HG02970 (cell line): Measurements from ENCODE around the gene TMEM47.

Experiments used
- ATAC-seq: cut with Tn5 transposase; IDR thresholded peaks from one replicate; pipeline ENCODE4 v1.9.1; 2021; ENCODE audit warnings: mild to moderate bottlenecking, moderate library complexity, moderate number of reproducible peaks; ENCODE audit not compliant: unreplicated experiment, low FRiP score

TMEM47 gene

GRCh38 chrX:34656842-34657725 lies at the start of gene TMEM47:
TMEM47 (minus strand) TSS chrX:34657285; CDS start chrX:34657029, 256 bp downstream.
- ATAC-seq, result no peak

GRCh38 chrX:34687095-34687494 lies 30.0 kb upstream of the TMEM47 start:
- no peak for ATAC-seq

GRCh38 chrX:34659575-34659974 lies 2.5 kb upstream of the TMEM47 start:
- no peak for ATAC-seq

- ATAC-seq, result no peak
These were observed 1.2 kb upstream of the TMEM47 start for GRCh38 chrX:34658326-34658725.

- ATAC-seq, result no peak
These were observed 613 bp upstream of the TMEM47 start for GRCh38 chrX:34657726-34658070.

- ATAC-seq, result no peak
These were observed 631 bp downstream of the TMEM47 start for GRCh38 chrX:34656467-34656841.

DNA sequence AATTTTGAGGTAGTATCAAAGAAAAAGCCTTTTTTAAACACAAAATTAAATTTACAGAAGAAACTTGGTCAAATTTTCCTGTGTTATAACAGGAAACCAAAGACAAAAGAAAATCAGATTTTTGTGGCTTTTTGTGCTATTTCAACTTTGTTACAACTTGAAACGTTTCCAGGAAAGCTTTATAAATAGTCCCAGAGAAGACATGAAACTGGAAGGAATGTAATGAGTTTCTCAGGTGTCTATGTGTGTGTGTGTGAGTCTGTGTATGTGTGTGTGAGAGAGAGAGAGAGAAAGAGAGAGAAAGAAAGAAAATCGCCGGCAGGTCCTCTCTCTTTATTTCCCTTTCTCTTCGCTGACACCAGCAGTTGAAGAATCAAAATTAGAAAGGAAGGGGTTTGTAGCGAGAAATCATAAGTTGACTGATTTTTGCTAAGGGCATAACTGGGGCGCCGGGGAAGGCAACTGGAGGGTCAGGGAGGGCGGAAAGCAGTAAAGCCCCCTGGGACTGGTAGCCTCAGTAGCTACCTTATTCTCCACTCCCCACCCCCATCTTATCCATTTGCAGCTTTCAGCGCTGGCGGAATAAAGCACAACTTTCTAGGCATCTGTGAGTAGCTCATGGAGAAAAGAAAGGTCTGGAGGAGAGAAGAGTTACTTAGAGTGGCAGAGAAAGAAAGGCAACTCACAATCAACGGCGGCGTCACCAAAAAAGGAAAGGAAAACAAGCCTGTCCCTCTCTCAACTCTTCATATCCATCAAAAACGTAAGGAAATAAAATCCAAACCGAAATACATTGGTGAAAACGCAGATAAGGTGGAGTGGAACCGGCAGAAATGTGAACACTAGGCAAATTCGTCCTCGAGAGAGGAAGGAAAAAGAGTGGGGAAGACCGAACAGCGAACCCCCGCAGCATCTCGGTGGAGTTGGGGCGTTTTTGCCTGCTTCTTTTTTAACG lies 1.3 kb downstream of the TMEM47 start:
- ATAC-seq, result no peak

DNA sequence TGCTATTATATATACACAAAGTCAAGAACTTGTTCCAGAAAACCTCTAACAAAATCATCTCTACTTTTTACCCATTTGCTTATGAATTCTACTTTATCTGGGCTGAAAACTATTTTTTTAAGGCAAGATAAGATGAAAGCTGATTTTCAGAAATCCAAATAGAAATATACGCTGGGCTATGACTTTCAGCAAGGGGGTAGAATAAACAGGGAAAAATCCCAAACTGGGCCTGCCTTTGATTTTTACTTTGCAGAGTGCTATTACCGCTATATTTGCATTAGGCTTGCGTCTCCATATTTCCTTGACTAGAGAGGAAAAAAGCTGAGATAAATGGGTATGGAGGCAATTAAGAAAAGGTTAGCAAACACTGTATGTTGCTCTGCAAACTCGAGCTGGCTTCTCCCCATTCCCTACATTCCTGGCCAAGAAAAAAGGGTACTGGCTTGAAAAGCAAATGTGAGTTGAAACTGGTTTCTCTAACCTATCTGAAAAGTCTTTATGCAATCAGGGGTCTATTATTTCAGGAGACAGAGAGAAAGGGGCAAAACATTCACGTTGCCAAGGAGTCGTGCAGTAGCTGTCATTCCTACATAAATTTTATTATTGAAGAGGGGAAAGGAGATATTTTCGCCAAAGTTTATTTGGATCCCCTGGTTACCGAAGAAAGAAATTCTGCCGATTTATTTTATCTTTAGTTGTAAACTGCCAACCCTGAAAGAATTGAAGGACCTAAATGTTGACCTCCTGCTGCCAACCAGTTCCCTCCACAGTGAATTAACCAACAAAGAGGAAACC lies 2.2 kb downstream of the TMEM47 start:
- no peak for ATAC-seq

DNA sequence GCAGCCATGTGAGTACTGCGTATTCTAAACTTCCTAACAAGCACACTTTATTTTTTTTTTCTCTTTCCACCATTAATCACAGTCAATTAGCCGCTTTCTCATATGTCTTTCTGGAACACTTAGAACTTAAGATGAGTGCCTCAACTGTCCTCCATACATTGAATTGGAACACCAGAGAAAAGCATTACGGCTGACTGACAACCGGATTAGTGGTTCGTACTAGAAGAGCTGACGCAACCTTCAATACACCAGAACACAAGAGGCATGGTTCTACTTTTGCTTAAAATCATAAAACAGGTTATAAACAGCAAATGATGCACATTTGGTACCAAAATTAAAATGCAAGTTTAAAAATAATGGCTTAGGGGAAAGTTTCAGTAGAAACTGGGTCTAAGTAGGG lies 3.3 kb downstream of the TMEM47 start:
- ATAC-seq, result no peak

- ATAC-seq, result no peak
These were observed 14.2 kb downstream of the TMEM47 start for GRCh38 chrX:34642849-34643248.

GRCh38 chrX:34638116-34638515 lies 19.0 kb downstream of the TMEM47 start:
- no peak for ATAC-seq

DNA sequence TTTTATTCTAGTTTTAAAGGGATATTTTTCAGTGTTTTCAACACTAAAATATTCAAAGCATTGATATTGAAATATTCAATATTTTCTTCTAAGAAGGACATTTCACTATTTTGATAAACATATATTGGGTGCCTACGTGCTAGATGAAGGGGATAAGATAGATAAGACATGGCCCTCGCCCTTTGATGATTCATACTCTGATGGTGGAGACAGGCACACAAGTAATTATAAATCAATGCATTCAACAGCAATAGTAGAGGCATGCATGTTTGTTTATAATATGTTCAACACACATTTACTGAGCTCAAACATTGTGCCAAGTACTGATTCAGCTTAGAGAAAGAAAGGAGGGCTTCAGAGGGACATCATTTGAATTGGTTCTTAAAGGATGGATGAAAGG lies 22.7 kb downstream of the TMEM47 start:
- no peak for ATAC-seq

- no peak for ATAC-seq
These were observed 24.7 kb downstream of the TMEM47 start for GRCh38 chrX:34632384-34632783.

GRCh38 chrX:34631479-34632220 lies 25.4 kb downstream of the TMEM47 start:
- ATAC-seq, result no peak

GRCh38 chrX:34629572-34629971 lies 27.5 kb downstream of the TMEM47 start:
- no peak for ATAC-seq

DNA sequence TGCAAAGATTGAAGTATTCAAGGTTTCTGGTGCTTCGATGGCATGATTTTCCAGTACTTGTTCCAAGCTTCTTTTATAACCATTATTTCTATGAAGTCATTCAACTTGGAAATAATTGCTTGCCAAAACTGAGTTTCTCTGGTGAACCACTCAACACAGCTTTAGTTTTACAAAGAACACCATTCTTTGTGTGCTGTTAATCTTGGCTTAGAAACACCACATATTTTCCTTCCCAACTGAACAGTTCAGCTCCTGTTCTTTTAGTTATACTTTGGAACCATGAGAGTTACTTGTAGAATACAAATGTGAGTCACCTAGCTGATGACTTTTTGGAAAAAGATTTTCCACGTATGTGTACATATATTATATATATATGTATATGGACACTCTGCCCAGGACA lies 32.7 kb downstream of the TMEM47 start:
- ATAC-seq, result no peak

DNA sequence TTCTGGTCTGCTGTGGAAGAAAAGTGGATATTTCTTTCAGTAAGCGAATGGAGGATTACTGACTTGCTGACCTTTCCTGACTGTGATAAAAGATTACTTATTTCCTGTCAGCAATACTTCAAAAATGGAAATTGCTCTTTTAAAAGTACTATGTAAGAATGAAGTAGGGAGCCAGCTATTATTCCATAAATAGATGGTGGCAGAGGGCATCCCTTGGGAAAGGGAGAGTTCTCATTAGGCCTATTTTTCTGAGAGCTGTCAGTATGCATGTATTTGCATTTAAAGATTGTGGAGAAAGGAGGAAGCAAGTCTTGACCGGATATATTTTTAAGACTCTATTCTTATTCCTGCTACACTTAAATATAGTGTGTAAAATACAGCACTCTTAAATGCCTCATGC lies 37.2 kb downstream of the TMEM47 start:
- ATAC-seq, result no peak

- no peak for ATAC-seq
These were observed 45.0 kb downstream of the TMEM47 start for GRCh38 chrX:34612036-34612435.

DNA sequence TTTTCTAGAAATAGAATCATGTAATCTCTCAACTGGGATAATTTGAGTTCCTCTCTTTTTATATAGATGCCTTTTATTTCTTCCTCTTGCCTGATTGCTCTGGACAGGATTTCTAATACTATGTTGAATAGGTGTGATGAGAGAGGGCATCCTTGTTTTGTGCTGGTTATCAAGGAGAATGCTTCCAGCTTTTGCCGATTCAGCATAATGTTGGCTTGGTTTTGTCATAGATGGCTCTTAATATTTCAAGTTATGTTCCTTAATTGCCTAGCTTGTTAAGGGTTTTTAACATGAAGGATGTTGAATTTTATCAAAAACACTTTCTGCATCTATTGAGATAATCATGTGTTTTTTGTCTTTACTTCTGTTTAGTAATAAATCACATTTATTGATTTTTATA lies 58.7 kb downstream of the TMEM47 start:
- ATAC-seq, result no peak

DNA sequence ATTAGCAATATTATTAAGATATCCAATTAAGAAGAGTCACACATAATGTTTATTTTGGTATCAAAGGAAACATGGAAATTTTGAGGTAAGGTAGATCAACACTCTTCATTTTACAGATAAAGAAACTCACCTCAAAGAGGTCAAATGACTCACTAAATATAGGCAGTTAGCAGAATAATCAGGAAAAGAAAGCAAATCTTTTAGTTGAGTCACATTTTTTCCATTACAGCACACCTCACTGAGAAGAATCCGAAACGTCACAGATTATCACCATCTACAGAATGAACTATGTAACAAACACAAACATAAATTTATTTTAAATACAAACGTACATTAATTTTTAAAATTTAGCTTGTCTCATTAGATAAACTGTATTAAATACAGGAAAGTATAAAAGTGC lies 70.1 kb downstream of the TMEM47 start:
- no peak for ATAC-seq
